ENCODE measurements around the gene SLC25A6.

DNA sequence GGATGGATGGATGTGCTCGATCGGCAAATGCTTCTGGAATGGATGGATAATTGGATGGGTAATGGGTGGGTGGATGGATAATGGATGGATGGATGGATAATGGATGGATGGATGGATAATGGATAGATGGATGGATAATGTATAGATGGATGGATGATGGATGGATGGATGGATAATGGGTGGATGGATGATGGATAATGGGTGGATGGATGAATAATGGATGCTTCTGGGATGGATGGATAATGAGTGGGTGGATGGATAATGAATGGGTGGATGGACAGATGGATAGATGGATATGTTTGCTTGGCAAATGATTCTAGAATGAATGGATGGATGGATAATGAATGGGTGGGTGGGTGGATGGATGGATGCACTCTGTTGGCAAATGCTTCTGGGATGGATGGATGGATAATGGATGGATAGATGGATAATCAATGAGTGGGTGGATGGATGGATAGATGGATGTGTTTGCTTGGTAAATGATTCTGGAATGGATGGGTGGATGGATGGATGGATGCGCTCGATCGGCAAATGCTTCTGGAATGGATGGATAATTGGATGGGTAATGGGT lies 3.8 kb upstream of the SLC25A6 start:
- TF ChIP-seq, protein P1, sequence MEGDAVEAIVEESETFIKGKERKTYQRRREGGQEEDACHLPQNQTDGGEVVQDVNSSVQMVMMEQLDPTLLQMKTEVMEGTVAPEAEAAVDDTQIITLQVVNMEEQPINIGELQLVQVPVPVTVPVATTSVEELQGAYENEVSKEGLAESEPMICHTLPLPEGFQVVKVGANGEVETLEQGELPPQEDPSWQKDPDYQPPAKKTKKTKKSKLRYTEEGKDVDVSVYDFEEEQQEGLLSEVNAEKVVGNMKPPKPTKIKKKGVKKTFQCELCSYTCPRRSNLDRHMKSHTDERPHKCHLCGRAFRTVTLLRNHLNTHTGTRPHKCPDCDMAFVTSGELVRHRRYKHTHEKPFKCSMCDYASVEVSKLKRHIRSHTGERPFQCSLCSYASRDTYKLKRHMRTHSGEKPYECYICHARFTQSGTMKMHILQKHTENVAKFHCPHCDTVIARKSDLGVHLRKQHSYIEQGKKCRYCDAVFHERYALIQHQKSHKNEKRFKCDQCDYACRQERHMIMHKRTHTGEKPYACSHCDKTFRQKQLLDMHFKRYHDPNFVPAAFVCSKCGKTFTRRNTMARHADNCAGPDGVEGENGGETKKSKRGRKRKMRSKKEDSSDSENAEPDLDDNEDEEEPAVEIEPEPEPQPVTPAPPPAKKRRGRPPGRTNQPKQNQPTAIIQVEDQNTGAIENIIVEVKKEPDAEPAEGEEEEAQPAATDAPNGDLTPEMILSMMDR (IDR thresholded peaks at IDR 0.05) = no peak
- no peak for TF ChIP-seq POLR2A (IDR thresholded peaks at IDR 0.05)

Data from right lobe of liver (tissue), 4 donors.